Activated CD4-positive, alpha-beta T cell treated with anti-CD3 and anti-CD28 coated beads, Interleukin-2, amount 10 ng/mL, durations not matched to agents 24 days and 14 days (primary cell): ENCODE measurements around the gene REV1. TPM values are rescaled to one million over a fixed set of nuclear protein-coding genes. Genes with fewer than 3 reads are reported as not detected.
"Not testable (repeated sequence)": the region's sequence is repeated elsewhere in the genome, so short reads cannot be mapped to it uniquely, and the experiment has no call there.

Source experiments
- DNase-seq: peaks from one replicate; pipeline ENCODE4 v3.0.0; 2022
- H3K27ac Mint-ChIP-seq: one replicate; pipeline ENCODE4 v1.8.0; 2022; ENCODE audit warnings: mild to moderate bottlenecking, mixed read lengths
- H3K27me3 Mint-ChIP-seq: one replicate; pipeline ENCODE4 v1.8.0; 2022; ENCODE audit warnings: mixed read lengths
- H3K36me3 Mint-ChIP-seq: one replicate; pipeline ENCODE4 v1.8.0; 2022; ENCODE audit warnings: low read depth, mild to moderate bottlenecking, mixed read lengths
- H3K4me1 Mint-ChIP-seq: one replicate; pipeline ENCODE4 v1.8.0; 2021; ENCODE audit warnings: mixed read lengths
- H3K4me3 Mint-ChIP-seq: one replicate; pipeline ENCODE4 v1.8.0; 2022; ENCODE audit warnings: mild to moderate bottlenecking, moderate library complexity, mixed read lengths
- H3K9me3 Mint-ChIP-seq: one replicate; pipeline ENCODE4 v1.8.0; 2021; ENCODE audit warnings: mixed read lengths
- intact Hi-C: fragments of 100-400 bp; cut with micrococcal nuclease; formaldehyde crosslinking; loops from one replicate; pipeline ENCODE4 v1.15.1; 2023
- total RNA-seq: library from RNA; stranded (reverse); gene quantifications from 2 replicates; pipeline ENCODE4 v1.2.3, GENCODE V29; 2022

Gene REV1
- total RNA-seq, 1 donor from 2014 or later = 47.8 TPM

DNA sequence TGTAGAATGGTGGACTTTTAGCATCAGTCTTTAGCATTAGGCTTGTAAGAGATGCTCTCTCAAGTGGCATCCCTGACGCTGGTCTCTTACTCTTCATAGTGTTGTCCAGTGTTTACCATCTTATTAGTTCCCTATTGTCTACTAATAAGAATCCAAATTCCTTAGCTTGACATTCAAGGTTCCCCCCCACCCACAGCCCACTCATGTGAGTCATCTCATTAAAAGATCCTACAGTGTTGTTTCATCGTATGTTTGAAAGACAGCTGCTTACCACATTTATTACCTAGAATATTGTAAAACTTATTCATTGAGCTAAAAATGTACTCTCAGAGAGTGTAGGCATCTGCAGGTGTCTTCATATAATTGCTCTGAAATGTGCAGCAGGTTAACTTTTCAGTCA is 124.2 kb downstream of the REV1 start:
- intact Hi-C loops = no loop called here

DNA sequence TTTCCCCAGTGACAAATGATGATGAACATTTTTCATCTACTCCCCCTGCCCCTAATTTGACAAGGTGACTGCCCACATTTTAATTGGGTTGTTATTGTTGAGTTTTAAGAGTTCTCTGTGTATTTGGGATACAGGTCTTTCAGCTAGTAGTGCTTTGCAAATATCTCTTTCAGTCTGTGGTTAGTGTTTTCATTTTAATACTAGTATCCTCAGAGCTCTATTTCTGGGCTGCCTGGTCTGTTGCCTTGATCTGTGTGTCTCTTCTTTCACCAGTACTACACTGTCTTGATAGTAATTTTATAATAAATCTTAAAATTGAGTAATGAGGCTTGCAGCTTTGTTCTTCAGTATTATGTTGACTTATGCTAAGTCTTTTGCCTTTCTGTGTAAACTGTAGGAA is 133.0 kb downstream of the REV1 start:
- intact Hi-C loops = no loop called here
- no peaks in the 10 kb centered on the region for H3K9me3 Mint-ChIP-seq
- no peak overlapping the region for H3K27ac Mint-ChIP-seq
- DNase-seq = no peak
- H3K27me3 Mint-ChIP-seq = no peaks in the 10 kb centered on the region
- peaks cover 22% of the 10 kb centered on the region for H3K36me3 Mint-ChIP-seq
- peaks cover 18% of the 10 kb centered on the region for H3K4me1 Mint-ChIP-seq
- H3K4me3 Mint-ChIP-seq = no peak overlapping the region

More for the DNA sequence above, 124.2 kb downstream of the REV1 start:
- Mint-ChIP-seq H3K9me3 (no peaks in the 10 kb centered on the region), H3K27ac (no peak overlapping the region), H3K4me1 (peaks cover 8% of the 10 kb centered on the region), H3K36me3 (peaks cover 57% of the 10 kb centered on the region), H3K4me3 (no peak overlapping the region), H3K27me3 (no peaks in the 10 kb centered on the region)
- no peak for DNase-seq

DNA sequence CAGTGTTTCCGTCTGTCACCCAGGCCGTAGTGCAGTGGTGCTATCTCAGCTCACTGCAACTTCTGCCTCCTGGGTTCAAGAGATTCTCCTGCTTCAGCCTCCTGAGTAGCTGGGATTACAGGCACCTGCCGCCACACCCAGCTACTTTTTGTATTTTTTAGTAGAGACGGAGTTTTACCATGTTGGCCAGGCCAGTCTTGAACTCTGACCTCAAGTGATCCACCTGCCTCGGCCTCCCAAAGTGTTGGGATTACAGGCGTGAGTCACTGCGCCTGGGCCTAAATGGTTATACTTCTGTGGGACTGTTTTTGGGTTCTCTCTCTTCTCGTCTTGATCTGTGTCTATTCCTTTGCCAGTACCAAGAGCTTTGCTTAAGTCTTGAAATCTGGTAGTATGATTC is 135.0 kb downstream of the REV1 start:
- intact Hi-C loops, H3K27ac Mint-ChIP-seq, DNase-seq, H3K4me3 Mint-ChIP-seq, H3K9me3 Mint-ChIP-seq, H3K27me3 Mint-ChIP-seq: not testable (repeated sequence)
- H3K36me3 Mint-ChIP-seq = peaks cover 18% of the 10 kb centered on the region
- peaks cover 25% of the 10 kb centered on the region for H3K4me1 Mint-ChIP-seq

DNA sequence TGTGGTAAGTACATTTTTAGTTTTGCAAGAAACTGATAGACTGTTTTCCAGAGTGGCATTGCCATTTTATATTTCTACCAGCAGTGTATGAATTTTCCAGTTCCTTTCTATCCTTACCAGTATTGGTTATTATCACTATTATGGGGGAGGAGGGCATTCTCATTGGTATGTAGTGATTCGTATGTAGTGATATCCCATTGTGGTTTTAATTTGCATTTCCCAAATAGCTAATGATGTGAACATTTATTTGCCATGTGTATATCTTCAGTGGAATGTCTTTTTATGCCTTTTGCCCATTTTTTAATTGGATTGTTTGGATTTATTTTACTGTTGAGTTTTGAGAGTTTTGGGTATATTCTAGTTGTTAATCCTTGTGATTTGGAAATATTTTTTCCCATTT is 135.7 kb downstream of the REV1 start:
- Mint-ChIP-seq H3K27me3 (no peaks in the 10 kb centered on the region), H3K9me3 (no peaks in the 10 kb centered on the region), H3K4me1 (peaks cover 26% of the 10 kb centered on the region), H3K36me3 (peaks cover 18% of the 10 kb centered on the region), H3K27ac (no peak overlapping the region), H3K4me3 (no peak overlapping the region)
- intact Hi-C loops = no loop called here
- DNase-seq = no peak

Other genes starting within 250 kb of the REV1 start
- gene LYG2, start 234.4 kb downstream of the REV1 start, total RNA-seq = not detected in 2 replicates
- gene LYG1, start 188.8 kb downstream of the REV1 start, total RNA-seq = 2.1 TPM in 2 replicates
- gene TXNDC9, start 153.7 kb downstream of the REV1 start, total RNA-seq = 42.1 TPM in 2 replicates
- 86.5 and 88.5 TPM in 2 replicates for gene EIF5B, start 152.6 kb downstream of the REV1 start, total RNA-seq